Lower leg skin (tissue), 4 donors: Measurements from ENCODE around the gene PREB. TPM values are rescaled to one million over a fixed set of nuclear protein-coding genes. Genes with fewer than 3 reads are reported as not detected.
A peak's percentile ranks its signal among the peaks of the same experiment; 100 is the strongest.
"Not testable (repeated sequence)": the region's sequence is repeated elsewhere in the genome, so short reads cannot be mapped to it uniquely, and the experiment has no call there.

Experiments
- DNase-seq, 2 donors: peaks; one replicate each; pipeline ENCODE4 v3.0.0-alpha.2; 2019; ENCODE audit warnings: low spot score in 2 of 2
- H3K4me3 ChIP-seq: fragments of 200-600 bp; sonication (generic); 2 replicates; pipeline ENCODE4 v1.5.1; 2017; ENCODE audit warnings: mild to moderate bottlenecking, low read depth; ENCODE audit not compliant: poor library complexity, severe bottlenecking
- POLR2A ChIP-seq, 2 donors: fragments of 450-650 bp; IDR thresholded peaks; one replicate each; pipeline ENCODE4 v1.6.1; 2016 to 2017; ENCODE audit warnings: antibody characterized with exemption in 2 of 2, mild to moderate bottlenecking in 1 of 2, moderate library complexity in 1 of 2
- whole genome bisulfite sequencing, 2 donors: methylation state at CpG; one replicate each; pipeline ENCODE4 v1.1.5; 2018; 5-methylcytosine and 5-hydroxymethylcytosine counted together
- intact Hi-C: fragments of 100-400 bp; cut with DNase I; formaldehyde crosslinking; loops from one replicate; pipeline ENCODE4 v1.15.0; 2023; ENCODE audit warnings: low total_unique reads
- total RNA-seq, 4 donors: library from RNA; depleted of rRNA; stranded (reverse); fragments of >200 nt; gene quantifications; one replicate each; pipeline ENCODE4 v1.1.0, GENCODE V29; 2016
- TF ChIP-seq, protein P1 (sequence below), 3 donors: fragments of 450-650 bp; IDR thresholded peaks; one replicate each; pipeline ENCODE4 v1.5.1; 2016; ENCODE audit warnings: antibody characterized with exemption in 3 of 3, mild to moderate bottlenecking in 3 of 3, moderate library complexity in 2 of 3

Gene PREB
- total RNA-seq, 4 donors from 2014 or later = 41.2 to 76.5 (median 53.5) TPM

DNA sequence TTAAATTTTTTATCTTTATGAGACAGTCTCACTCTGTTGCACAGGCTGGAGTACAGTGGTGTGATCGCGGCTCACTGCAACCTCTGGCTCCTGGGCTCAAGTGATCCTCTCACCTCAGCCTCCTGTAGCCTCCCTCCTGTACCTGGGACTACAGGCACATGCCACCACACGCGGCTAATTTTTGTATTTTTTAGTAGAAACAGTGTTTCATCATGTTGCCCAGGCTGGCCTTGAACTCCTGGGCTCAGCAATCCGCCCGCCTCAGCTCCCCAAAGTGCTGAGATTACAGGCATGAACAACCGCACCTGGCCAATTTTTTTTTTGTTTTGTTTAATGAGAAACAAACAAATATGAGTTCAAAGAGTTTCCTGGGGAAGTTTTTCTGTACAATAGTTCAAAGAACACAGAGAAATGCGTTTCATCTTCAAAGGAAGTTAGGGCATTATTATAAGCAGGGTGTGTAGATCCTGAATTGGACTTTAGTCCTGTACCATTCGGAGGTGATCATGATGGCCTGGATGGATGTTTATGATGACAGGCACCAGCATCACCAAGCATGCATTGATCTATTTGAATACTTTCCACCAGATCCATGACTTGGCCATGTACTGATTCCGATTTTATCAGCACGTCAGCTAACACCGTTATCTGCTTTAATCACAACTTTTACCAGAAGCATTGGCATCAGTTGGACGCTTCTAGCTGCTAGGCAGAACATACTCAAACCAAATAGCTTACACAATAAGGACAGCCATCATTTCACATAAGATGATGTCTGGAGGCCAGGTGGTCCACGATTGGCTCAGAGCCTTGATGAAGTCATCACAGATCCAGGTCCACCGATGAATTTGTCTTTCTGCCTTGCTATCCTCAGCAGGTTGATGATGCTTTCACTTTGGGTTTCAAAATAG is 43.3 kb upstream of the PREB start:
- no peak for TF ChIP-seq POLR2A (IDR thresholded peaks at IDR 0.05)
- TF ChIP-seq, protein P1, sequence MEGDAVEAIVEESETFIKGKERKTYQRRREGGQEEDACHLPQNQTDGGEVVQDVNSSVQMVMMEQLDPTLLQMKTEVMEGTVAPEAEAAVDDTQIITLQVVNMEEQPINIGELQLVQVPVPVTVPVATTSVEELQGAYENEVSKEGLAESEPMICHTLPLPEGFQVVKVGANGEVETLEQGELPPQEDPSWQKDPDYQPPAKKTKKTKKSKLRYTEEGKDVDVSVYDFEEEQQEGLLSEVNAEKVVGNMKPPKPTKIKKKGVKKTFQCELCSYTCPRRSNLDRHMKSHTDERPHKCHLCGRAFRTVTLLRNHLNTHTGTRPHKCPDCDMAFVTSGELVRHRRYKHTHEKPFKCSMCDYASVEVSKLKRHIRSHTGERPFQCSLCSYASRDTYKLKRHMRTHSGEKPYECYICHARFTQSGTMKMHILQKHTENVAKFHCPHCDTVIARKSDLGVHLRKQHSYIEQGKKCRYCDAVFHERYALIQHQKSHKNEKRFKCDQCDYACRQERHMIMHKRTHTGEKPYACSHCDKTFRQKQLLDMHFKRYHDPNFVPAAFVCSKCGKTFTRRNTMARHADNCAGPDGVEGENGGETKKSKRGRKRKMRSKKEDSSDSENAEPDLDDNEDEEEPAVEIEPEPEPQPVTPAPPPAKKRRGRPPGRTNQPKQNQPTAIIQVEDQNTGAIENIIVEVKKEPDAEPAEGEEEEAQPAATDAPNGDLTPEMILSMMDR (IDR thresholded peaks at IDR 0.05) = no peak
- intact Hi-C loops = no loop called here
- H3K4me3 ChIP-seq = no peak overlapping the region
- DNase-seq = no peak
- WGBS, 2 donors = 73 to 77% methylated on average over 15 of the region's 15 CpGs

DNA sequence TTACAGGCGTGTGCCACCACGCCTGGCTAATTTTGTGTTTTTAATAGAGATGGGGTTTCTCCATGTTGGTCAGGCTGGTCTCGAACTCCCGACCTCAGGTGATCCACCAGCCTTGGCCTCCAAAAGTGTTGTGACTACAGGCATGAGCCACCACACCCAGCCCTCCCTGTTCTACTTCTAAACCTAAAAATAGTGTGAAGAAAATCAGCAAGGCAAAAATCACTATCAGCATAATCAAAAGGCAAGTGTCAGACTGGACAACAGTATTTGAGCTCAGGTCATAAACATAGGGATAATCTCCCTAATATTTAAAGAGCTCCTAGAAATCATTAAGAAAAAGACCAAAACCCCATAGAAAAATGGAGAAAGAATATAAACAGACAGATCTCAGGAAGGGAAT is 41.3 kb upstream of the PREB start:
- DNase-seq, intact Hi-C loops, H3K4me3 ChIP-seq: not testable (repeated sequence)
- 91 to 95% methylated on average over 4 of the region's 4 CpGs for WGBS, 2 donors

DNA sequence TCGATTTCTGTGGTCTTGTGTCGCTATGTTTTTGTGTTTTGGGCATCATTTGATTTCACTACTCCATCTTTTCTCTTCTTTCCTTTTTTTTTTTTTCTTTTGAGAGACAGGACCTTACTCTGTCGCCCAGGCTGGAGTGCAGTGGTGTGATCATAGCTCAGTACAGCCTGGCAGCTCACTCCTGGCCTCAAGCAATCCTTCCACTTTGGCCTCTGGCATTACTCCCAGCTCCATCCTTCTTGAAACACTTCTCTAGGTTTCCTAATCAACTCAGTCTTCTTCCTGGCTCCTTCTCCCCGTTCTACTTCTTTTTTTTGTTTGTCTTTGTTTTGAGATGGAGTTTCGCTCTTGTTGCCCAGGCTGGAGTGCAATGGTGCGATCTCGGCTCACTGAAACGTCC is 40.9 kb upstream of the PREB start:
- WGBS, 2 donors = 75% methylated on average over 8 of the region's 8 CpGs
- DNase-seq = peak in 1 of 2 donors; percentile 35
- intact Hi-C loops = no loop called here
- TF ChIP-seq, protein P1 (IDR thresholded peaks at IDR 0.05) = no peak
- TF ChIP-seq POLR2A (IDR thresholded peaks at IDR 0.05) = no peak
- no peak overlapping the region for H3K4me3 ChIP-seq

DNA sequence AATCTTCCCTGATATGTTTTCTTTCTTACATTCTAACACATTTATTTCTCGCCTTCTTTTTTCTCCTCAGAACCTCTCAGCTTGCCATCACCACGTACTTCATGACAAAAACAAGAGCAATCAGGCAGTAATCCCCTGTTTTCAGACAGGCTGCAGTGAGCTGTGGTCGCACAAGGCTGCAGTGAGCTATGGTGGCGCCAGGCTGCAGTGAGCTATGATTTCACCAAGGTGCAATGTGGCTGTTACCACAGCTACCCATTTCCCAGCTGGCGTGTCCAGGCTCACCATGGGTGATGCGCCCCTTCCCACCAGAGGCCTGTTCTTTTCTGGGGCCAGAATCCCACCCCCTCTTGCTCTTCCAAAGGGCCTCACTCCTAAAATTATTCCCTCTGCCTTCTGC is 40.2 kb upstream of the PREB start:
- no peak overlapping the region for H3K4me3 ChIP-seq
- intact Hi-C loops = no loop called here
- WGBS, 2 donors = 64 to 78% methylated on average over 6 of the region's 6 CpGs
- TF ChIP-seq POLR2A (IDR thresholded peaks at IDR 0.05) = no peak
- TF ChIP-seq, protein P1 (IDR thresholded peaks at IDR 0.05) = no peak
- DNase-seq = no peak

DNA sequence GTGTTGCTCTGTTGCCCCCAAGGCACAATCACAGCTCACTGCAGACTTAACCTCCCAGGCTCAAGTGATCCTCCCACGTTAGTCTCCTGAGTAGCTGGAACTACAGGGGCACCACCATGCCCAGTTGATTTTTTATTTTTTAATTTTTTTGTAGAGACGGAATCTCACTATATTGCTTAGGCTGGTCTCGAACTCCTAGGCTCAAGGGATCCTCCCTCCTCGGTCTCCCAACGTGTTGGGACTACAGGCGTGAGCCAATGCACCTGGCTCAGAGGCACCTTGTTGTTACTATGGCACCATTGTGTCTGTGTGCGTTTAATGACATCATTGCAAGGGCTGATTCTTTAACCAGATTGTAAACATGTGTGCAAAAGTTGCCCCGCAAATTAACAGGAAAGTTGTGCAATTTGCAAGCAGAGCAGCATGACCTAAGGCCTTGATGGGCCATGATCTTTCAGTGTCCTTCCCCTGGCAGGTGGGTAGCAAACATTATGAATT is 37.0 kb upstream of the PREB start:
- no peak for DNase-seq
- no peak for TF ChIP-seq POLR2A (IDR thresholded peaks at IDR 0.05)
- TF ChIP-seq, protein P1 (IDR thresholded peaks at IDR 0.05) = peak in 1 of 3 donors; percentile 24
- 42 to 48% methylated on average over 8 of the region's 8 CpGs for WGBS, 2 donors
- intact Hi-C loops = no loop called here
- H3K4me3 ChIP-seq = no peak overlapping the region

DNA sequence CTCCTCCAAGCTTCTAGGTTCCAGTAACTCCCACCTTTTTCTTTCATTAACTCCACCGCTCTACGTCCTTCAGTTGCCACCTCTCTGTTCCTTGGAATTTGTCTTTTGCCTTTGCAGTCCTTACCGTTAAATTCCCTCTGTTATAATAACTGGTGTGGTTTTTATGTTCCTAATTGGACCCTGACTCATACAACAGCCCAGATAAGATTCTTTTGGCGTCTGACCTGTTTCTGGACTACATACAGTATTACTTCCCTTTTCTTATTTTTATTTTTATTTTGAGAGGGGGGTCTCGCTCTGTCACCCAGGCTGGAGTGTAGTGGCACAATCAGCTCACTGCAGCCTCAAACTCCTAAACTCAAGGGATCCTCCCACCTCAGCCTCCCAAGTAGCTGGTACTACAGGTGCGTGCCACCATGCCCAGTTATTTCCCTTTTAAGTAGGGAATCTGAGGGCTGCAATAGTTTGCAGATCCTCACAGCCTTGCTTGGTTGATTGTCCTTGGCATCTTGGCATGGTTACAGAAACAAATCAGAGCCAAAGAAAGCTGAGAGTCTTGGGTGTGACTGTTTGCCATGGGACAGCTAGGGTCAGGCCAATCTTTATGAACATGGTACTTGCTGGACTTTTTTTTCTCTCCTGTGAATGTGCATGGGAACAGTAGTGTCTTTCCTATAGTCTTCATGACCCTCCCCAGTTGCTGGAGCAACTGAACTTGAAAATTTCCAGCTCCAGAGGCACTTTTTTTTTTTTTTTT is 36.3 kb upstream of the PREB start:
- no peak for DNase-seq
- TF ChIP-seq, protein P1 (IDR thresholded peaks at IDR 0.05) = no peak
- no peak for TF ChIP-seq POLR2A (IDR thresholded peaks at IDR 0.05)
- no peak overlapping the region for H3K4me3 ChIP-seq
- 74 to 76% methylated on average over 6 of the region's 6 CpGs for WGBS, 2 donors
- intact Hi-C loops = no loop called here
